HG03521 (cell line): ENCODE data around the gene SLC25A47.
A peak's percentile ranks its signal among the peaks of the same experiment; 100 is the strongest.
"Not testable (repeated sequence)": the region's sequence is repeated elsewhere in the genome, so short reads cannot be mapped to it uniquely, and the experiment has no call there.

Experiments used
- ATAC-seq: cut with Tn5 transposase; IDR thresholded peaks from one replicate; pipeline ENCODE4 v1.9.1; 2021; ENCODE audit warnings: mild to moderate bottlenecking, moderate library complexity; ENCODE audit not compliant: unreplicated experiment

SLC25A47 gene

GRCh38 chr14:100304825-100305323 is 18.3 kb upstream of the SLC25A47 start:
- no peak for ATAC-seq

DNA sequence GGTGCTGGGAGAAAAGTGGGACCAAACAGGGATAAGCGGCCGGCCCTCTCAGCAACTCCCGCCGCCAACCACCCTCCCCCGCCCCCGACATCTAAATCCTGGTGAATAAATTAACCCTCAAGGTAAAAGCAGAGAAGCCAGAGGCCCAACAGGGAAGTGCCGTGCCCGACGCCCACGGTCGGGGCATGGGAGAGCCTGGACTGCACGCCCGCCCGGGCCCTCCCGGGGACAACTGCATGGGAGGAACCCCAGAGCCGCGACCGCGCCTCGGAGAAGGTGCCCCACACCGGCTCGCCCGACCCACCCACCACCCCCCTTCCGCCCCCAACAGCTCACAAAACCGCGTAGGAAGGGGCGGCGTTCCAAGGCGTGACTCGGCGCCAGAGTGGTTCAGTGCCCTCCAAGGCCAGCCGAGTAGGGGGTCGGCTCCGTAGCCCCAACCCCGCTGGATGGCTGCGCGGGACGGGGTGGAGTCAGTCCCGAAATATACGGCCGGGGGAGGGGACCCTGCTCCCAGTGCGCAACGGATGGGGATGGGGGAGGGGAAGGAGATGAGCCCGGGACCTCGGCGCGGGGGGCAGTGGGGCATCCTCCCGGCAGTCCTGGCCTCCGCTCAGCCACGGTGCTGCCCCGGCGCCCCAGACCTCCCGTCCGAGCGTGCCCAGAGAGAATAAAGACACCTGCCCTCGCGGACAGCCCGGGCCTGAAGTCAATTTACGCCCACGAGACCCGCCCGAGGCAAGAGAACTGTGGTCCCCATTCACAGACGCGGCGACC is 17.6 kb upstream of the SLC25A47 start:
- no peak for ATAC-seq

GRCh38 chr14:100306101-100306997 is 16.8 kb upstream of the SLC25A47 start, which contains the start of gene SLC25A29:
SLC25A29 (minus strand) TSS chr14:100306444; CDS start chr14:100306232, 212 bp downstream.
- peak; percentile 91 for ATAC-seq

DNA sequence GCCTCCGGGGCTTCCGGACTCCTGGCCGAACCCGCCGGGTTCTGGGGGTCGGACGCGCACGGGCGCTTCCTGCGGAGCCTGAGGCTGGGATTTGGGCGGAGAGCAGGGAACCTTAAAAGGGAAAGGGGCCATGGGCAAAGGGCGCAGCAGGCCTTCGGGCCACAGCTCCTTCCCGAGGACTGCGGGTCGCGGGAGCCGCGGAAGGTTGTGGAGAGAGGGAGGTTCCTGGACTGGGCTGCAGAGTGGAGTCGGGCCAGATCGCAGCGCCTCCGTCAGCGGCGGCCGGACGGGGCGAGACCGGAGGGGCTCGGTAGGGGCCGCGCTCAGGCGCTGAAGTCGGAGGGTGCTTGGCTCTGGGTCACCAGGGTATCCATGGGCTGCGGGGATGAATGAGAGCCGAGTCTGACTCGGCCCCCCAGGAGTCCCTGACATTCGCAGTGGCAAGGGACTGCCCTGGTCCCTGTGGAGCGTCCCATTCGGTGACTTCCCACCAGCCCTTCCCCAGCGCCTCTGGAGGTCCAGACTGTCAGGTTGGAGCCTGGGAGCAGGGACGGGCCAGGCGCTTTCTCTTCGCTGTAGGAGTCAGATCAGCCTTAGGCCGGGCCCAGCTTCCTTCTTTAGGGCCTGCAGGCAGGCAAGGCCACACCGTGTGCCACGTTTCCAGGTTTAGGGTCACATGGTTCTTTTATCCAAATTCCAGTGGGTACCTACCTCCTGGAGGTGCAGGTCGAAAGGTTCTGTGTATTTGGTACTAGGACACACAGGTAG is 16.0 kb upstream of the SLC25A47 start:
- peak; percentile 6 for ATAC-seq

DNA sequence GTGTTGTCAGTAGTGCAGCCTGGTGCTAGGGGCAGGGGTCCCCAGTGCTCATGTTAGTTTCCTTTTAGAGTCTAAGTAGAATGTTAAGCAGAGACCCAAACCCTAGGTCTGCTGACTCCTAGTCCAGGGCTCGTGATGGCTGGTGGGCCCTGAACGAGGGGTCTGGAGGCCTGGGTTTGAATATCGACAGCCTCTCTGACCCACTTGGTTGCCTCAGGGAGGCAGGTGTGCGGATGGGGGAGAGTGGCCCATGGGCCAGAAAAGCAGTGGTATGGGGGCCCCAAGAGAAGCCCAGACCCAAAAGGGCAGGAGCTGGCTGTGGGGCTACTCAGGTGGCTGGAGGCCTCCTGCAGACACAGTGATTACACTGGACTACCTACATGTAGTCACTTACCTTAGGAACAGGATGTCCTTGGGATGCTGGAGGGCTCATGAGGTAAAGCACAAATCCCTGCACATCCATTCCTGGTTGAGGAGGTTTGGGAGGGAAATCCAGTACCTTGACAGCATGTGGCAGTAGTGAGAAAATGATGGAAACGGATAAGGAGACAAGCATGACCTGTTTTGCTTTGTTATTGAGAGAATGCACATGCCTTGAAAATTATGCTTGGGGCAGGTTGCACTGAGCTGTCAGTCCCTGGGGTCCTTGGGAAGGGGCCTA is 15.2 kb upstream of the SLC25A47 start:
- no peak for ATAC-seq

- not testable (repeated sequence) for ATAC-seq
Observed at GRCh38 chr14:100308427-100308792, 14.7 kb upstream of the SLC25A47 start.

GRCh38 chr14:100309028-100309737 is 14.0 kb upstream of the SLC25A47 start:
- no peak for ATAC-seq

DNA sequence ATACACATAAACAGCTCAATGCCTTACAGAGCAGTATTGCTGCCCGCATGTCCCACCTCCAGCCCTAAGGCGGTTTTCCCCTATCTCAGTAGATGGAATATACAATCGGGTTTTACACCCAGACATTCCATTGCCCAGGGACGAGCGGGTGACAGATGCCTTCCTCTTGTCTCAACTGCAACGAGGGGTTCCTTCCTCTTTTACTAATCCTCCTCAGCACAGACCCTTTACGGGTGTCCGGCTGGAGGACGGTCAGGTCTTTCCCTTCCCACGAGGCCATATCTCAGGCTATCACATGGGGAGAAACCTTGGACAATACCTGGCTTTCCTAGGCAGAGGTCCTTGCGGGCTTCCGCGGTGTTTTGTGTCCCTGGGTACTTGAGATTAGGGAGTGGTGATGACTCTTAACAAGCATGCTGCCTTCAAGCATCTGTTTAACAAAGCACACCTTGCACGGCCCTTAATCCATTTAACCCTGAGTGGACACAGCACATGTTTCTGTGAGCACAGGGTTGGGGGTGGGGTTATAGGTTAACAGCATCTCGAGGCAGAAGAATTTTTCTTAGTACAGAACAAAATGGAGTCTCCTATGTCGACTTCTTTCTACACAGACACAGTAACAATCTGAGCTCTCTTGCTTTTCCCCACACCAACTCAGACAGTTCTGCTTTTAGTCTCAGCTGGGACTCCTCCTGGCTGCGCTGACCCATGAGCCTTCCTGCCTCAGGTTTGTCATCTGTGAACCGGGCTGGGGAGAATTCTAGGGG is 10.8 kb upstream of the SLC25A47 start:
- ATAC-seq, result not testable (repeated sequence)

DNA sequence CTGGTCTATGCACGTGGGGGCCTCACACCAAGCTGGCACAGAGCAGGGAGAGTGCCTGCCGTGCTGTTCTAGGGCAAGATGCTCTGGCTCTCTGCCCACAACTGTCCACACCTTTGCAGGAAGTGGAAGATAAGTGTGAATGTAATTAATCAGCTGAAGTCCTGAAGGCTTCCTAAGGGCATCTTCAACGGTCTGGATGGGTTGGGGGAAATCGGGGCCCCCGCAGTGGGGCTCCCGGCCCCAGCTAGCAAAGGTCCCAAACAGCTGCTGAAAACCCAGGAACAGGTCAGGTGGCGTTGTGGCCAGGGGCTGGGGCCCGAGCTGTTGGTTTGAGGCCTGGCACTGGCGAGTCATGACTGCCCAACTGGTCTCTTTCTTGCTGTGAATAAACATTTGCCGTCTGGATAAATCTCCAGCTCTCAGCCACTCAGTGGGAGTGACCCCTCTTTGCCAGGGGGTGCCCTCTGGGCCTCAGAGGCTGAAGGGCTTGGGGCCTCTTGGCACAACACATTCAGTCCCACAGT is 10.2 kb upstream of the SLC25A47 start:
- ATAC-seq, result no peak

GRCh38 chr14:100313464-100314230 is 9.5 kb upstream of the SLC25A47 start:
- no peak for ATAC-seq

GRCh38 chr14:100314724-100315123 is 8.4 kb upstream of the SLC25A47 start:
- ATAC-seq, result no peak

GRCh38 chr14:100317389-100317788 is 5.8 kb upstream of the SLC25A47 start:
- no peak for ATAC-seq

DNA sequence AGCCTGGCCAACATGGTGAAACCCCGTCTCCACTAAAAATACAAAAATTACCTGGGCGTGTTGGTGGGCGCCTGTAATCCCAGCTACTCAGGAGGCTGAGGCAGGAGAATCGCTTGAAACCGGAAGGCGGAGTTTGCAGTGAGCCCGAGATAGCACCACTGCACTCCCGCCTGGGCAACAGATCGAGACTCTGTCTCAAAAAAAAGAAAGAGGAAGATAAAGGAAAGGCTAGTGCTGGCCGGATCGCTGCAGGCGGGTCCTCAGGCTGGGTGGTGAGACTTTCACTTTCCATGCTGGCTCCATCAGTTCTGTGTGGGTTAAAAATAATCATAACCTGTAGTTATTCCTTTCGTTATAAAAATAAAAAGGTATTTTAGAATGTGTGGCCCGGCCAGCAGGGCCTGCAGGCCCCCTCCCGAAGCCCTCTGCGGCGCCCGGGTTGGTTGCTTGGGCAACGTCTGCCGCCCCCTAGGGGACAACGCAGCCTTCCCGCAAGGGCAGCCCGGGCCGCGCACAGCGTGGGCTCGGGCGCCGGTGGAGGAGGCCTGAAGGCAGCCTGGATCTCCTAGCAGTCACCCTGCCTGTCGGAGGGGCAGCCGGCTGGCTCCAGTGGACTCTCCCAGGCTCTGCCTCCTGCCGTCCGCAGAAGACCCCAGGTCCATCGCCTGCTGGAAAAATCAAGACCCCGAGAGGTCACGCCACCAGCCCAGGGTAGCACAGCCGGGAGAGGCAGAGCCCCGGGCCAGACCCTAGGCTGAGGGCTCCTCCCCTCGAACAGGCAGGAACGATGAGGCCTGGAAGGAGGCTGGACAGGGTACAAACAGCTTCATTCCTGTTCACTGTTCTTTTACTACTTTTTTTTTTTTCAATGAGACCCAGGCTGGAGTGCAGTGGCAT is 5.0 kb upstream of the SLC25A47 start:
- peak; percentile 77 for ATAC-seq

DNA sequence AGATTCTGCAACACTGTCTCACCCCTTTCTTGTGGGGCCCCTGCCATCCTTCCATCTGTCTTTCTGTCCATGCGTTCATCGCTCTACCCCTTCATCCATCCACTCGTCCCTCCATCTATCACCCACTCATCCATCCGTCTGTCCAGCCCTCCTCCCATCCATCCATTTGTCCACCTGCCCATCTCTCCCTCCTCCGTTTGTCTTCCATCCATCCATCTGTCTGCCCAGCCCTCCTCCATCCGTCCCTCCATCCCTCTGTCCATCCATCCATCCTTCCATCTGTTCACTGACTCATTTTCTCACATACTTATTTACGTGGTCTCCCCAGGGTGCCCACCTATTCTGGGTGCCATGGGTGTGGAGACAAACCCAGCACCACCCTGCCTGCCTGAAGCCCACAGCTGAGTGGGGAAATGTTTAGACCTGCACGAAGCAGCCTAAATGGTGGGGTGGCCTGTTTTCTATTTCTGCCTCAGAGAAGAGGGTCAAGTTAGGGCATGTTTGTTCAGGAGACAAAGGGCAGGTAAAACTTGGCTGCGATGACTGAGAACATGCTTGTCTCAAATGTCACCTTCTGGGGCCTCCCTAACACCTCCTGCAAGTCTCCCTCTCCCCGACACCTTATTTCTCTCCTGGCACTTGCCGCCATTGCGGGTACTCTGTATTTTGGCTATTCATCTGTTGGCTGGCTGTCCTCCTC is 2.8 kb upstream of the SLC25A47 start:
- ATAC-seq, result no peak

GRCh38 chr14:100321473-100322137 is 1.5 kb upstream of the SLC25A47 start:
- no peak for ATAC-seq
